Mesenteric fat pad (tissue), 1 donor: ENCODE results near the gene DLST. TPM values are rescaled to one million over a fixed set of nuclear protein-coding genes. Genes with fewer than 3 reads are reported as not detected.

Source experiments
- DNase-seq: peaks from one replicate; pipeline ENCODE4 v3.0.0-alpha.2; 2020; ENCODE audit warnings: low spot score
- total RNA-seq: library from RNA; stranded (reverse); fragmentation: NEBNext Ultra II Directional; extraction: Animal tissue kit (Norgen Biotek cat#: 25700); gene quantifications from one replicate; pipeline ENCODE4 v1.2.1, GENCODE V29; 2021
- donor health status: DM: yes; HTN: yes; CAD: no.

The DLST gene
- total RNA-seq, 1 donor from 2014 or later: 143 TPM

DNA sequence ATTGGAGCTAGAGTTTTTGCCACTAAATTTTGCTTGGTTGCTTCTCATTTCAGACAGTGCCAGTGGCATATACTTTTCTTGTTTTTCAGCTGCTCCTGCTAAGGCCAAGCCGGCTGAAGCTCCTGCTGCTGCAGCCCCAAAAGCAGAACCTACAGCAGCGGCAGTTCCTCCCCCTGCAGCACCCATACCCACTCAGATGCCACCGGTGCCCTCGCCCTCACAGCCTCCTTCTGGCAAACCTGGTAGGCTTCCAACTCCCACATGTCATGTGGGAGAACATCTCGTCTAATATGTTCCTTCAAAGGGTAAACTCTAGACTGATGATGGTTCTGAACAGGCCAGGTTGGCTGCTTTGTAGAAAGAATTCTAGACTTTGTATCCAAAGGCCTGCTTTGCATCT, 11.0 kb downstream of the DLST start:
- no peak for DNase-seq

DNA sequence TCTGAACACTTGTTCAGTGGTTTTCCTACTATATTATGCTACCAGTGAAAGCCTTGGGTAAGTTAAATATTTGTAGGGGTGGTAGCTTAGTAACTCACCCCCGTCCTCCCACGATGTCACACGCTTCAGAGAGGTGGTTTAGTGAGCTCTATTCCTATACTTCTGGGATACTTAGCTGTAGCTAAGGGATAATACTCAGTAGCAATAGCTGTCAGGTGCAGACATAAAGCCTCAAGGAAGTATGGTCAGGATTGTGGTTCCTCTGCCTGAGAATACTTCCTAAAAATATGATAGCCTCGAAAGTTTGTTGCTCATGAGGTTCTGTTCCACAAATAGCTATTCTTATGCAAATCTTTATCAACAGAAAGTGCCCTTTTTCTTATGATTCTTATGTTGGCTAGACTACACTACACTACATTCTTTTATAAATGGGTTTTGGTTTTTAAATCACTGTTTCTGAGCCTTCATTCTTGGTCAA, 11.9 kb downstream of the DLST start:
- DNase-seq: no peak

DNA sequence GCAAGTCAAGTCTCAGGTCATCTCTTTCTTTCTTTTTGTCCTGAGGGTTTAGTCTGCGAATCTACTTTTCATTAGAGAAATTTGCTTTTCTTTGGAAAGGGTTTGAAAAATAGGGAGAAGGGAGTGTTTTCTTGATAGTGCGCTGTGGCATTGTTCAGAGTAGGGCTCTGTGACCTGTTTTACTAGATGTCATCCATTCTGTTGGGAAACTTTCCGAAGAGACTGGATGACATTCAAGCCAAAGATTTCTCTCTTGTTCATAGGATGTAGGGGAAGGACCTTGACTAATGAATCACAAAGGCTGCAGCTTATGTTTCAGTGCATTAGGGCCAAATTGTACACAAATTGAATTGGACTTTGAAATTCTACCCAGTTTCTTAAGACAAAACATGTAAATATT, 14.7 kb downstream of the DLST start:
- DNase-seq: no peak

GRCh38 chr14:74897642-74898041, 15.9 kb downstream of the DLST start:
- no peak for DNase-seq

DNA sequence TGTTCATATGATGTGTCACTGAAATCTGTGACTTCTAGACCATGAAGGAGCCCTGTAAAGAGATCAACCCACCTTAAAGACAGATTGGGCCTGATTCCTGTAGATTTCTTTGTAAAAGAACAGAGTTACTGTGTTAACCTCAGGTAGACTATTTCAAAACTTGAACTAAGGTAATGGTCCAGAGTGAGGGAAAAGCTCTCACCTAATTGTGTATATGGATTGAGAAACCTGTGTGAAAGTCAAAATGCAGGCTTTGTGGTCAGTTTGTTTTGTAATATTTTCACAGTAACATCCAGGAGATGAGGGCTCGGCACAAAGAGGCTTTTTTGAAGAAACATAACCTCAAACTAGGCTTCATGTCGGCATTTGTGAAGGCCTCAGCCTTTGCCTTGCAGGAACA, 16.4 kb downstream of the DLST start:
- no peak for DNase-seq

GRCh38 chr14:74898694-74899093, 17.0 kb downstream of the DLST start:
- no peak for DNase-seq

GRCh38 chr14:74902941-74903705, 21.4 kb downstream of the DLST start:
- no peak for DNase-seq

DNA sequence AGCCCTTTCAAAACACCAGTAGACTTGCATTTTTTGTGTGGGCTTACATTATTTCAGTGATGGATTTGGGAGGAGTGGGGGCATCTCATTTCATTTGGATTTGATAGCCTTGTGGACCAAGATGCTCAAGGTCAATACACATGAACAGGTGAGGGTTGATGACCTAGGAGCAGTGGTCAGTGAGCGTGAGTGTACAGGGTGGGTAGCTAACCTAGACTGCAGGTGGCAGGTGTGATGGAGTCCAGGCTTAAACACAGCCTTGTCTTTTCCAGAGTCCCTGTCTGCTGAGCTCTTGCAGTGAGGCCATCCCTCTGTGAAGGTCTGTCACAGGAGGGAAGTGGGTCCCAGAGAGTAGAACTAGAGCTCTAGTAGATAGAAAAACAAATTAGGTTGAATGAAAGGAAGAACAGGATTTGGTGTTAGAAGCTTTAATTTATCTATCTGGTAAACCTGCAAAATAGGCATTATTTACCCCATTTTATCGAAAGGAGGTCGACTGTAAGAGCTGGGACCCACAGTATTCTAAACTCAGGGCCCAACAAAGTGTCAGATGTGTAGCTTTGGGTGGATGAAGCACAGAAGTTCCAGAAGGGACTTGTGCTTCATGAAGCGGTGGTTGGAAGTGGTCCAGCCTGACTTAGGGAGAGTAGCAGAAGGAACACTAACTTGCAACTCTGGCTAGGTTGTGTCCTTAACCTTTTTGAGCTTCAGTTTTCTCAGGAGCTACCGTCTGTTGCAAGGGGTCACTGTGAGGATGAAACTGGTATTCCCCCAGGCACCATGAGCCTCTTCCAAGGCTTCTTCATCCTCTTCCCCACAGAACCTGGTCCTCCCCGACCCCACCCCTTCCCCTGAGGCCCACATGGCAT, 23.2 kb downstream of the DLST start:
- DNase-seq: no peak

DNA sequence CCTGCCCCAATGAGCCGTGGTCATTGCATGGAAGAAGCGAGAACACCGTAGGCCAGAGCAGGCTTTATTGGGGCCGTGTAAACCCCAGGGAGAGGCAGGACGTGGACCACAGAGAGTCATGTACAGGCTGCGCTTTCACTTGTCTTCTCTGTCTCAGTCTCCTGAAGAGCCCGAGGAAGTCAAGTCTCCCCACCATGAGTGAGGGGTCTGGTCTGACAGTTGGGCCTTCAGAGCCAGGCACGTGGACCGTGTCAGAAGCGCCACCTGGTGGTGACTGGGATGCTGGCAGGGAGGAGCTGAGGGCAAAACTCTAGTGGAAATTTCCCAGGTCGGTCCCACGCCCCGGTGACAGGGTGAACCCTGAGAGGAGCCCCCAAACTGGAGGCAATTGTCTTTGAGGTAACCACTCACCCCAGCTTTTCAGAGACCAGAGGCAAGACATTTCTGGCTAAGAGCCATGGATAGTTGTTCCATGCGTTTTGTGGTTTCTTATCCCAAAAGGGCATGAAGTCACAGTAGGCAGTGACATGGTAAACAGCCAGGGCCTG, 24.0 kb downstream of the DLST start:
- DNase-seq: no peak

- DNase-seq: no peak
Measured at GRCh38 chr14:74906925-74907521, 25.3 kb downstream of the DLST start.

DNA sequence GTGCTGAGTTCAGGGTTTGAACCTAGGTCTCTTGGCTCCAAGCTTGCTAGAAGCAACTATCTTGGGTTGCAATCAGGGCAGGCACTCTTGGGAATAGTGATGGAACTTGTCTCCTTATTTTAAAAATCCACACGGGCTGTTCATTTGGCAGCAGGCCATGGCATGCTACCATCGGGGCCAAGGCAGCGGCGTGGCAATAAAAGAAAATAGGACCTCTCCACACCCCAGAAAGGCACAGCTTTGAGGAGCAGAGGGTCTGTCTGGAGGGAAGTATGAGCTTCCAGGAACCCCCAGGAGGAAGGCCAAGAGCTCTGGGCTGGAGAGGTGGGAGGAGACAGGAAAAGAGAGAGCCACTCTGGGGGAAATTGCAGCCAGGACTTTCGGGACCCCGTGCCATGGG, 26.0 kb downstream of the DLST start:
- DNase-seq: no peak

GRCh38 chr14:74908861-74909341, 27.2 kb downstream of the DLST start:
- DNase-seq: no peak

- DNase-seq: no peak
Measured at GRCh38 chr14:74909501-74909900, 27.8 kb downstream of the DLST start.

- DNase-seq: no peak
Measured at GRCh38 chr14:74909911-74910310, 28.2 kb downstream of the DLST start.

- no peak for DNase-seq
Measured at GRCh38 chr14:74910556-74910955, 28.8 kb downstream of the DLST start.

GRCh38 chr14:74911221-74911620, 29.5 kb downstream of the DLST start:
- no peak for DNase-seq

DNA sequence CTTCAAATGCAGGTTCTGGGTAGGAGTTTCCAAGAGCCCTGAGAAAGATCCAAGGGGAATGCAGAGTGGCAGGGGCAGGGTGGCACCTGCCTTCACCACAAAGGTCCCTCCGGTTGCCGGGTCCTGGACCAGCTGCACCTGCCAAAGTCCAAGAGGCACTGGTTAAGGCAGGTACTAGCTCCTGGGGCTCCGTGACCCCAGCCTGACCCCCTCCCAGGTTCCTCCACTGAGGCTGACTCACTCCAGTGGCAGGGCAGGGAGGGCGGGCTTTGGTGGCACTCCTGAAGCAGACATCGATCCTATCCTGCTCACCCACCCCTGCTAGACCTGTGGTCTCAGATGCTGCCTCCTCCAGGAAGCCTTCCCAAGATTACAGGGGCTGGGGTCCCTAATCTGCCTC, 30.0 kb downstream of the DLST start:
- DNase-seq: no peak

GRCh38 chr14:74912111-74912510, 30.4 kb downstream of the DLST start:
- no peak for DNase-seq

- DNase-seq: no peak
Measured at GRCh38 chr14:74912801-74913200, 31.1 kb downstream of the DLST start.

GRCh38 chr14:74913393-74913910, 31.7 kb downstream of the DLST start:
- no peak for DNase-seq

- no peak for DNase-seq
Measured at GRCh38 chr14:74913986-74914573, 32.4 kb downstream of the DLST start.
